ENCODE data around the gene UGT1A8.

GRCh38 chr2:233746475-233747282, 129.2 kb downstream of the UGT1A8 start:
- no peak for TF ChIP-seq CTCF (IDR thresholded peaks at IDR 0.05; ENCODE audit: poor library complexity)
- TF ChIP-seq EZH2 (IDR thresholded peaks at IDR 0.05; ENCODE audit: borderline replicate concordance) = no peak

Data from hepatocyte (in vitro differentiated cells).